ENCODE measurements around the gene IAH1. TPM values are rescaled to one million over a fixed set of nuclear protein-coding genes. Genes with fewer than 3 reads are reported as not detected.

The IAH1 gene
- total and polyA plus RNA-seq, 2 experiments from 2014 or later, result 12.7 to 33.7 TPM

GRCh38 chr2:9533663-9534062 lies 59.3 kb downstream of the IAH1 start:
- Histone ChIP-seq H3K4me1 (ENCODE audit: insufficient read depth) (no peaks in the 10 kb centered on the region), H3K4me3 (no peak overlapping the region), H3K9me2 (ENCODE audit: insufficient read depth) (no peaks in the 10 kb centered on the region), H3K36me3 (ENCODE audit: insufficient read depth) (no peaks in the 10 kb centered on the region), H3K27ac (ENCODE audit: low read depth) (no peak overlapping the region), H3K4me2 (no peak overlapping the region), H3K79me2 (replicated peaks; ENCODE audit: insufficient read depth) (0 out of 2 replicates have a peak, but pooled peaks cover 13% of the 10 kb centered on the region), H3K27me3 (ENCODE audit: insufficient read depth) (no peaks in the 10 kb centered on the region), H4K20me1 (replicated peaks; ENCODE audit: insufficient read depth) (no peaks in the 10 kb centered on the region), H2AFZ (no peak overlapping the region), H3F3A (replicated peaks; ENCODE audit: low read depth) (no peaks in the 10 kb centered on the region)
- Mint-ChIP-seq H3K27ac (no peak overlapping the region), H3K36me3 (ENCODE audit: low read depth) (peaks cover 10% of the 10 kb centered on the region; the same call in 2 of the 3 replicates), H3K27me3 (ENCODE audit: insufficient read depth, low read depth, poor library complexity) (no peaks in the 10 kb centered on the region), H3K4me1 (no peaks in the 10 kb centered on the region; the same call in 2 of the 3 replicates), H3K9me3 (no peaks in the 10 kb centered on the region), H3K4me3 (no peak overlapping the region)
- no peak for DNase-seq (ENCODE audit: low spot score)
- TF ChIP-seq CTCF (conservative IDR thresholded peaks at IDR 0.05; ENCODE audit: low read depth in 2 of 2), result no peak
- TF ChIP-seq ZNF462 (CRISPR knock-in tag; IDR thresholded peaks at IDR 0.05), result no peak
- TF ChIP-seq CREB1 (CRISPR knock-in tag; IDR thresholded peaks at IDR 0.05; ENCODE audit: low read depth), result no peak
- no peak for TF ChIP-seq EZH2 (IDR thresholded peaks at IDR 0.05; ENCODE audit: low read depth, unreplicated experiment)
- TF ChIP-seq REST (IDR thresholded peaks at IDR 0.05; ENCODE audit: unreplicated experiment), result no peak
- no peak for TF ChIP-seq JUNB (IDR thresholded peaks at IDR 0.05; ENCODE audit: unreplicated experiment)
- no peak for TF ChIP-seq ZNF114 (CRISPR knock-in tag; IDR thresholded peaks at IDR 0.05)
- TF ChIP-seq NANOG (IDR thresholded peaks at IDR 0.05; ENCODE audit: borderline replicate concordance), result no peak
- no peak for TF ChIP-seq STAT1 (IDR thresholded peaks at IDR 0.05; ENCODE audit: unreplicated experiment)
- TF ChIP-seq EZH2phosphoT487 (IDR thresholded peaks at IDR 0.05; ENCODE audit: unreplicated experiment), result no peak
- TF ChIP-seq ZNF331 (CRISPR knock-in tag; IDR thresholded peaks at IDR 0.05; ENCODE audit: low read depth), result no peak
- no peak for TF ChIP-seq POLR2AphosphoS5 (IDR thresholded peaks at IDR 0.05; ENCODE audit: low read depth)
- no peak for TF ChIP-seq ETS1 (IDR thresholded peaks at IDR 0.05)
- ATAC-seq, result no peak
